ENCODE measurements around the gene SUMF2.
"Not testable (repeated sequence)": the region's sequence is repeated elsewhere in the genome, so short reads cannot be mapped to it uniquely, and the experiment has no call there.

The SUMF2 gene

DNA sequence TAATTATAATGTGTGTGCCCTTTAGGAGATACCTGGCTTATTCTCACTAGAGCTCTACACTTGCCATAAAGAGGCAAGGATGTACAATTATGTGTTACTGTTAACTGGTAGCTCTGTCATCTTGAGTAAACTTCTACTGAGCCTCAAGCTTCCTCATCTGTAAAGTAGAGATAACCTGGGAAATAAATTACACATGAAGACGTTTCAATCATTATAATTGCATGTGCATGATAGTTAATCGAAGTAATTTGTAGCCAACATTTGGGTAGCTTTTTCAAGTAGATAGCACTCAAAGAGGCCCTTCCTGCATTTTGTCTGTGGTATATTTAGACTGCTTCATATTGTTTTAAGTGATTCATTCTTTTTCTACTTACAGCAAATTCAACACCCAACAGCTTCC lies 10.1 kb upstream of the SUMF2 start:
- no peak for FAIRE-seq
- DNase-seq (ENCODE audit: insufficient read length, low spot score), result no peak

DNA sequence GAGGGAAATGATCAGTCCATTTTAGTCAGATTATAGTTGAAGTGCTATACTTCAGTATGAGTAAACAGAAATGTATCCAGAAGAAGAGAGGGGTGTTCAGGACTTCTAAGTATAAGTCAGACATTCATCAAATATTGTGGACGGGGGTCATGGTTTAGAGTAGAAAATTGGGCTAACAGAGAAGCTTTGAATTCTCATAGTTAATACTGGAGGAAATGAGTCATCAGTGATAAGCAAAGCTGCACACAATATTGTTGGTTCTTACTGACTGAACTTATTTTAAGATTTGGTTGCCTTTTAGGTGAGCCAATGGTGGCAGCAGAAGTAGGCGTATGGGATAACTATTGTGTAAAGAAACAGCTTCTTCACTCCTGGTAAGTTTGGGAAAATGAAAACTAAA lies 1.7 kb upstream of the SUMF2 start:
- no peak for DNase-seq (ENCODE audit: insufficient read length, low spot score)
- no peak for FAIRE-seq

DNA sequence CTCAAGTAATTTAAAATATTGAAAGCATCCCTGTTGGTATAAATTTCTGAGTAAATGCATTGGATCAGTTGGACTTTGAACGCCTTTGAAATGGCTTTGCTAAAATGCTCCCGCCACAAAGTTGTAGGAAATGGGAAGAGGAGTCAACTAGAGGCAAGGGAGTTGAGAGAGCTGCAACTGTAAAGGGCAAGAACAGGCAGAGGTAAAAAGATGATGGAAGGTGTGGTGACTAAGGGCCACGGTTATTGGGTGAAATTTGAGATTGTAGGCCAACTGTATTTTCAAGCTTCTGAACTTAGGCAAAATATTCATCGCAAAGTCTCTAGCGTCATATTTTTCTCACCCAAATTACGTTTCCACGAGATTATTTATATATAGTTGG lies 595 bp upstream of the SUMF2 start:
- no peak for DNase-seq (ENCODE audit: insufficient read length, low spot score)
- no peak for FAIRE-seq

DNA sequence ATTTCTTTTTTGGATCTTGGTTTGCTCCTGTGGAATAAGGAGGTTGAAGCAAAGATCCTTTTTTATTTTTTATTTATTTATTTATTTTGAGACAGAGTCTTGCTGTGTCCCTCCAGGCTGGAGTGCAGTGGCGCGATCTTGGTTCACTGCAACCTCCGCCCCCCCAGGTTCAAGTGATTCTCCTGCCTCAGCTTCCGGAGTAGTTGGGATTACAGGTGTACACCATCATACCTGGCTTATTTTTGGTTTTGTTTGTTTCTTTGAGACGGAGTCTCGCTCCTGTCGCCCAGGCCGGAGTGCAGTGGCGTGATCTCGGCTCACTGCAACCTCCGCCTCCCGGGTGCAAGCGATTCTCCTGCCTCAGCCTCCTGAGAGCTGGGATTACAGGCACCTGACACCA lies 2.3 kb downstream of the SUMF2 start:
- not testable (repeated sequence) for DNase-seq (ENCODE audit: insufficient read length, low spot score); FAIRE-seq

DNA sequence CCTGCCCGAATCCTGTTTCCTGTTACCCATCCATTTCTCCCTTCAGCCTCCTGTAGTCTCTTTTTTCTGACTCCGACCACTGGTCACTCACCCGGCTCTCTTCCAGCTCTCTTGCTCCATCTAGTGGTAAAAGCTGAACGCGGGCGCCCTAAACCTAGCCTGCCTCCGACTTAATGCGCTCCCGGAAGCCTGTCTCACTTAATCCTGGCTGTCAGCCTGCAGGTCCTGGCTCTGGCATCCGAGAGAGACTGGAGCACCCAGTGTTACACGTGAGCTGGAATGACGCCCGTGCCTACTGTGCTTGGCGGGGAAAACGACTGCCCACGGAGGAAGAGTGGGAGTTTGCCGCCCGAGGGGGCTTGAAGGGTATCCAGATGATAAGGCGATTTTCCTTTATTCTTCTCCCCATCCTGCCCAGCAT lies 10.3 kb downstream of the SUMF2 start:
- DNase-seq (ENCODE audit: insufficient read length, low spot score) (peak; percentile 73), FAIRE-seq (no peak)

DNA sequence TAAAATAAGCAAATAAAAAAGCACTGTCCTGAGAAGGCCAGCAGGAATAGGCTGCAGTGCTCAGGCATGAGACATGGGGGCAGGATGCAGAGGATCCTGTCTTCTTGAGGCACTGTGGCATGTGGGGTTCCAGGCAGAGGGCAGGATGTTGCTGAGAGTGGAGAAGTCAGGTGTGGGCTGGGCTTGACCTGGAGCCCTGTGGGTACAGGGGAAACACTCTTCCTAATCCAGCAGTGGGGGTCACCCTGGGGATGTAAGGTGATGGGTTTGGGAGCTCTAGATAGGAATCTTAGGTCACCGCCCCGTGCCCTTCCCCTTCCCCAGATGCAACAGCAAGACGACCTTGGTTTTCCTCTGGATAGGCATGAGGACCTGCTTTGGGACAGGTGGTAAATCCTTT lies 13.6 kb downstream of the SUMF2 start:
- FAIRE-seq, result no peak

DNA sequence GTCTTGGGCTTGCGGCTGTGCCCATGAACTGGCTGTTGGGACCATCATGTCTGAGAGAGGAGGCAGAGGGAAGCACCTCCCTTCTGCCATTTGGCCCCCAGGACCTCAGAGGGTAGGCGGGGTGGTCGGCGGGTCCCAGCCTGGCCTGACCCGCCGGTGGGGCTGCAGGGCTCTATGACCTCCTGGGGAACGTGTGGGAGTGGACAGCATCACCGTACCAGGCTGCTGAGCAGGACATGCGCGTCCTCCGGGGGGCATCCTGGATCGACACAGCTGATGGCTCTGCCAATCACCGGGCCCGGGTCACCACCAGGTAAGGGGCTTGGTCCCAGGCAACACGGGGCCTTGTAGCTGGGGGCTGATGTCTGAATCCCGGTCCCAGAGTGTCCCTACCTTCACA lies 14.1 kb downstream of the SUMF2 start:
- DNase-seq (ENCODE audit: insufficient read length, low spot score) (no peak), FAIRE-seq (no peak)

More for the DNA sequence above, 13.6 kb downstream of the SUMF2 start:
- no peak for DNase-seq (ENCODE audit: insufficient read length, low spot score)

DNA sequence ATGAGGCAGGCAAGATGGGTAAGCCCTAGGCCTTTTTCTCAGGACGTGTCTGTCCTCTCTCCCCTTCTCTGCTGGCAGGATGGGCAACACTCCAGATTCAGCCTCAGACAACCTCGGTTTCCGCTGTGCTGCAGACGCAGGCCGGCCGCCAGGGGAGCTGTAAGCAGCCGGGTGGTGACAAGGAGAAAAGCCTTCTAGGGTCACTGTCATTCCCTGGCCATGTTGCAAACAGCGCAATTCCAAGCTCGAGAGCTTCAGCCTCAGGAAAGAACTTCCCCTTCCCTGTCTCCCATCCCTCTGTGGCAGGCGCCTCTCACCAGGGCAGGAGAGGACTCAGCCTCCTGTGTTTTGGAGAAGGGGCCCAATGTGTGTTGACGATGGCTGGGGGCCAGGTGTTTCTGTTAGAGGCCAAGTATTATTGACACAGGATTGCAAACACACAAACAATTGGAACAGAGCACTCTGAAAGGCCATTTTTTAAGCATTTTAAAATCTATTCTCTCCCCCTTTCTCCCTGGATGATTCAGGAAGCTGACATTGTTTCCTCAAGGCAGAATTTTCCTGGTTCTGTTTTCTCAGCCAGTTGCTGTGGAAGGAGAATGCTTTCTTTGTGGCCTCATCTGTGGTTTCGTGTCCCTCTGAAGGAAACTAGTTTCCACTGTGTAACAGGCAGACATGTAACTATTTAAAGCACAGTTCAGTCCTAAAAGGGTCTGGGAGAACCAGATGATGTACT lies 15.5 kb downstream of the SUMF2 start:
- DNase-seq (ENCODE audit: insufficient read length, low spot score) (no peak), FAIRE-seq (no peak)

DNA sequence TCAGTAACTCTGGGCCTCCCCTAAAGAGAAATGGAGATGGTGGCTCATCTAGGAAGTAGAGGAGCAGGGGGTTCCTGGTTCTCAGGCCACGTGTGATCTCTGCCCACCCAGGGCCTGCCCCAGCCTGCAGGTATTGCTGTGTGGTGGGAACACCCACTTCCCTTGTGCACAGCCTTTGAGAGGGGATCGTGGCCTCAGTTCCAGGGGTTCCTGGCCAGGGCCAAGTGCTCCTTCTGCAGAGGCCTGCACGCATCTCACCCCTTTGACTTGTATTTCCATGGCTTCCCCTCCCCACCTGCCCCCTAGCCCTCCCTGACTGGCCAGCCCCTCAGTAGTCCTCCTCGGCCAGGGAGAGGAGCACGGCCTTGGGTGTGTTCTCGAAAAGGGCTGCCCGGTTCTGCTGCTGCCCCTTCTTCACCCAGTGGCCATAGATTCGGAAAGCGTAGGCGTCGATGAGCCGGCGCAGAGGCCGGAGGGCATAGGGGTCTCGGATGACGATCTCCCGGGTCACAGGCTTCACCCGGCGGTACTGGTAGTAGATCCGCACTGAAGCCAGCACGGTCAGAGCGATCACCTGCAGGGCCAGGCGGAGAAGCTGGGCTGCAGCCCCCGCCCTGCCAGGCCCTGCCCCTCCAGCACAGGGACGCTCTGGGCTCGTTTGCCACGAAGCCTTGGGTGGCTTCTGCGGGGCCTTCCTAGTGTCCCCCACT lies 16.8 kb downstream of the SUMF2 start:
- FAIRE-seq; DNase-seq (ENCODE audit: insufficient read length, low spot score): not testable (repeated sequence)

DNA sequence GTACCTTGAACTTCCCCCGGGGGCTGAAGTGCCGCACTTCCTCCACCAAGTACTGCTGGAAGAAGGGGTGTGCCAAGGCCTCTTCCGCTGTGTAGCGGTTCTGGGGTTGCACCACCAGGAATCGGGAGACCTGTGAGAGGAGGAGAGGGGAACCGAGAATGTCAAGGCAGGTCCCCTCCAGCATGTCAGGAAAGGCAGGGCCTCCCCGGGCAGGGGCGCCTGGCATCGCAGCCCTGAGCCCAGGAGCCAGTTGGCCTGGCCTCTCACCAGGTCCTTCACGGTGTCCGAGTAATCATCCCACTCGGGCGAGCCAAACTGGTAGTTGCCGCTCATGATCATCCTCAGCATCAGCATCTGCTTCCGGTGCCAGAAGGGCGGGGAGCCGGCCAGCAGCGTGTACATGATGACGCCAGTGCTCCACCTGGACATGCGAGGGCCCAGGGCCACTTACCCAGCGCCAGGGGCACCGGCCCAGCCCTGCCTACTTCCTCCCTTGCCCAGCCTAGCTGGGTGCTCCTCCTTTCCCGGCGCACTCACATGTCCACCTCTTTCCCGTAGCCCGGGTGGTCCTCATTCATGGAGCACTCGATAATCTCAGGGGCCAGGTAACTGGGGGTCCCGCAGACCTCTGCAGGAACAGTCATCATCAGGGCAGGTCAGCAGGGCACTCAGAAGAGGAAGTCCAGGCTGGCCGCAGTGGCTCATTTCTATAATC lies 17.7 kb downstream of the SUMF2 start:
- FAIRE-seq (no peak), DNase-seq (ENCODE audit: insufficient read length, low spot score) (no peak)

DNA sequence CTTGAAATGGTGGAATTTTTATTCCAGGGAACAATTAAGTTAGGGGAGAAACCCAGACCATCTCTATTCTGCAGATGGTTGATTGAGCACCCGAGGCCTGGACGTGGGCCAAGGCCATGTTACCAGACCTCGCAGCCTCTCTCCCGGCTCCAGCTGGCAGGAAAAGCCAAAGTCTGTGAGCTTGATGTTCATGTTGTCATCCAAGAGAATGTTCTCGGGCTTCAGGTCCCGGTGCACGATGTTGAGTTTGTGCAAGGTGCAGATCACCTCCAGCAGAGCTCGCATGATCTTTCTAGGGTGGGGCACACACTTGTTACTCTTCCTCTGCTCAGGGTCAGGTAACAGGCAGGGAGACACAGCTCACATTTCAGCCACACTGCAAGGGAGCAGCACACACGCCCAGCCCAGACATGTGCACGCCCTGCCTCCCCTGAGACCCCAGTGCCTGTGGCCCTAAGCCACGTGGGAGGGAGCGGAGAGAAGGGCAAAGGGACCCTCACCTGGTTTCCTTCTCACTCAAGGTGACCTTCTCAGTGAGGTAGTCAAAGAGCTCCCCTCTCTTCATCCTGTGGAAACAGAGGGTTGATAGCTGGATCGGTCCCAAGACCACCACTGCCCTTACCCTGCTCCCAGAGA lies 19.2 kb downstream of the SUMF2 start:
- FAIRE-seq (no peak), DNase-seq (ENCODE audit: insufficient read length, low spot score) (no peak)

DNA sequence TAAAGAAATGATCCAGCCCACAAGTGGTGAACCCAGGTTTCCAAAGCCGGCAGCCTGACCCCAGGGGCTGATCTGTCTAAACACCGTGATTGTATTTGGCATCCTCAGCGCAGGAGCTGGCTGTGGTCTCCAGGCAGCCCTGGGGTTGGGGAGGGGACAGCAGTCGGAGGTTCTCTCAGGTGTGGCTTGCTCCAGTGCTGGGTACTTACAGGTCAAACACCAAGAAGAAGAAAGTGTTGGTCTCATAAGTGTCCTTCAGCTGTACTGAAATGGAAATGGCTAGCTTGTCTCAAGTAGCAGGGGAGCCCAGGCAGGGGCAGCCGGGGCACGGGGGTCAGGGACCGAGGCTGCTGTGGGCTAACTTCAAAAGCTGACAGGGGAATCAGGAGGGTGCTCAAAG lies 22.7 kb downstream of the SUMF2 start:
- FAIRE-seq, result no peak
- DNase-seq (ENCODE audit: insufficient read length, low spot score), result no peak

DNA sequence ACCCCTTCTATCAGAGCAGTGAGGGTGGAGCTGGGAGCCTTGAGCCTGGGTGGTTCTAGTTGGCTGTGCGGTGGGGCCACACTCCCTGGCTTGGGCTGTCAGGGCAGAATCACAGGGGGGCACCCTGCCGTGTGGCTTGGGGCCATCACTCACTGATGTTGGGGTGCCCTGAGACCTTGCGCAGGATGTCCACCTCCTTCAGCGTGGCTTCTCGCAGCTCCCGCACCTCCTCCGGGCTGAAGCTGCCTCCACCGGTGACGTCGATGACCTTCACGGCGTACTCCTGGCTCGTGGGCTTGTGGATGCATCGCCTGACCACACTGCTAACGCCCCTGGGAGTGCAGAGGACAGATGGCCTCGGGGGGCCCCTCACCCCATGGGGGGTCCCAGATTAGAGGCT lies 23.4 kb downstream of the SUMF2 start:
- FAIRE-seq (no peak), DNase-seq (ENCODE audit: insufficient read length, low spot score) (no peak)

DNA sequence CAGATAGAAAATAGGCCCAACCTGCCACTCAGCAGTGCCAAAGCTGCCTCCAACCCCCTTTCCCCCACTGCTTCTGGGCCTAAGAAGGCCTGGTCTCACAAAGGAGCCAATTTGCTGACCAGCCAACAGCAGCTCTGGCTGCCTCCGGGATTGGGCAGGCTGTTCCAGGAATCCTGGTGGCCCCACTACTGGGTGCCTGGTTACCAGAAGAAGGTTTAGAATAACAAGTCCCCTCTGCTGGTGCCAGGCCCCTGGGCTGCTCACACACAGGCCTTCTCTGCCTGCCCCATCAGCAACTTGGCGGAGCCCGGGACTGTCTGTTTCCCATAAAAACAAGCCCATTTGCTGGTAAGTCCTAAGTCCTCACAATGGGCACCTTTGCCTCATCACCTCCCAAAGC lies 27.5 kb downstream of the SUMF2 start:
- no peak for FAIRE-seq
- no peak for DNase-seq (ENCODE audit: insufficient read length, low spot score)

DNA sequence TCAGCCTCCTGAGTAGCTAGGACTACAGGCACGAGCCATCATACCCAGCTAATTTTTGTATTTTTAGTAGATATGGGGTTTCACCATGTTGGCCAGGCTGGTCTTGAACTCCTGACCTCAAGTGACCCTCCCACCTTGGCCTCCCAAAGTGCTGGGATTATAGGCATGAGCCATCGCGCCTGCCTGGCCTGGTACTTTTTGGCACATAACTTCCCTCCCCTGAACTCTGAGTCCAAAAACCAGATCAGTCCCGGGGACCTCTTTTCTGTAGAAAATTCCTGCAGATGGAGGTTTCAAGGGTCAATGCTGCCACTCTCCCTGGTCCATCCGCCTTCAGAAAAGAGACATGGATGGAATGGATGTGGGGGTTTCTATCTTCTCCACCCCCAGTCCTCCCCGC lies 28.3 kb downstream of the SUMF2 start:
- DNase-seq (ENCODE audit: insufficient read length, low spot score); FAIRE-seq: not testable (repeated sequence)

DNA sequence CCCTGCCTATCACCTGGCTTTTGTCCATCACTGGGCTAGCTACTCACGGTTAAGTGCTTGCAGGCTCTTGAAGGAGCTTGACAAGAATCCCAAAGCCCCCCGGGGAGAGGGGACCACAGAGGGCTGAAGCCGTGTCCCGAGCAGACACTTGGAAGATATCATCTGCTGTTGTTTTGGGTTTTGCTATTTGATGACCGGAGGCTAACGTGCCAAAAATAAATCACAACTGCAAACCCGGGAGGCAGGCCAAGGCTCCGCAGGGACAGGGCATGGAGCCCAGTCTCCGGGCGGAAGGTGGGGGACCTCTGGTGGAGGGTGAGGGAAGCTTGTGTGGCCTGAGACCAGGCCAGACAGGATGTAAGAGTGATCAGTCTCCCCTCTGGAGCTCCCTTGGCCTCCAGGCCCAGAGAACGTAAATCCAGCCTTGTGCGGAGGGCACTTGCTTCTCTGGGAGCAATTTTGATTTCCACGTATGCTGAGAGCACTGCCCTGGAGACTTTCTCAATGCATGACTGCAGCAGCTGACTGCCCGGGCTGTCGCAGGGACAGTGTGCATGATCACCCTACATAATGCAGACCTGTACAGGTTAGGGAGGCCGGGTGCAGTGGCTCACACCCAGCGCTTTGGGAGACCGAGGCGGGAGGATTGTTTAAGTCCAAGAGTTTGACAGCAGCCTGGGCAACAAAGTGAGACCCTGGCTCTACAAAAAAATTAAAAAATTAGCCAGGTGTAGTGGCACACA lies 28.9 kb downstream of the SUMF2 start, which contains the start of gene PHKG1:
Gene PHKG1 (minus strand): TSS at position 164 of the 743 bp plus-strand sequence. CDS start 4,011 bp downstream, outside the sequence.
- DNase-seq (ENCODE audit: insufficient read length, low spot score) (peak; percentile 29), FAIRE-seq (no peak)

DNA sequence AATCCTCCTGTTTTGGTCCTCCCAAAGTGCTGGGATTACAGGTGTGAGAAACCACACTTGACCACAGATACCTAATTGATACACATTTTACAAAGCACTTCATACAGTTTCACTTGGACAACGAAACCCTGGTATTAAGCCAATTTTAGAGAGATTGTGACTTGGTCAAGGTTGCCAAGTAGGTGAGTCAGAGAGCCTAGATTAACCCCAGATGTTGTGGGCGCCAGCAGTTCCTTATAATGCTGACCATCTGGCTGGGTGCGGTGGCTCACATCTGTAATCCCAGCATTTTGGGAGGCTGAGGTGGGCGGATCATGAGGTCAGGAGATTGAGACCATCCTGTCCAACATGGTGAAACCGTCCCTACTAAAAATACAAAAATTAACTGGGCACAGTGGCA lies 33.6 kb downstream of the SUMF2 start:
- DNase-seq (ENCODE audit: insufficient read length, low spot score), result no peak
- FAIRE-seq, result no peak

DNA sequence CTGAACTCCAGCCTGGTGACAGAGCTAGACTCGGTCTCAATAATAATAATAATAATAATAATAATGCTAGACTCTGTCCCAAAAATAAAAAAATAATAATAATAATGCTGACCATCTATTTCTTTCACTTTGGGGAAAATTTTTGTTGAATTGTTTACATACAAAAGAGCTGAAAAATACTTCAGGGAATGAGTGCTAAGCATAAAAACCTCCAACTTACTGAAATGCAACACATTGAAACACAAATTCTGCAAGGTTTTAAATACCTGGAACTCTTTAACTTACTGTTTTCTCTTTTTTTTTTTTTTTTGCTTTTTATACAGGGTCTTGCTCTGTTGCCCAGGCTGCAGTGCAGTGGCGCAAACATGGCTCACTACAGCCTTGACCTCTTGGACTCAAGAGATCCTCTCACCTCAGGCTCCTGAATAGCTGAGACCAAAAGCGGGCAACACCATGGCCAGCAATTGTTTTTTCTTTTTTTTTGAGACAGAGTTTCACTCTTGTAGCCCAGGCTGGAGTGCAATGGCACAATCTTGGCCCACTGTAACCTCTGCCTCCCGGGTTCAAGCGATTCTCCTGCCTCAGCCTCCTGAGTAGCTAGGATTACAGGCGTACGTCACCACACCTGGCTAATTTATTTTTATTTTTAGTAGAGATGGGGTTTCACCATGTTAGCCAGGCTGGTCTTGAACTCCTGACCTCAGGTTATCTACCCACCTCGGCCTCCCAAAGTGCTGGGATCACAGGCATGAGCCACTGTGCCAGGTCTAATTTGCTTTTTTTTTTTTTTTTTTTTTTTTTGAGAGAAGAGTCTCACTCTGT lies 34.3 kb downstream of the SUMF2 start:
- not testable (repeated sequence) for FAIRE-seq

DNA sequence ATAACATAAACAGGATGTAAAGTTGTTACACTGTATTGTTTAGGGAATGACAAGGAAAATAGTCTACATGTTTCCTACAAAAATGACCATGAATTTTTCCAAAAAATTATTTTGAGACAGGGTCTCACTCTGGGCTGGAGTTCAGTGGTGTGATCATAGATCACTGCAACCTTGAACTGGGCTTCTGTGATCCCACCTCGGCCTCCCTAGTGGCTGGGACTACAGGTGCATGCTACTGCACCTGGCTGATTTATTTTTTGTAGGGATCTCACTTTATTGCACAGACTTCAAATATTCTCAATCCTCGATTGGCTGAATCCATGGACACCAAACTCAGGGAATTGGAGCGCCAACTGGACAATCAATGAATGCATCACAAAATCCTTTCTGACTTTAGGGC lies 35.6 kb downstream of the SUMF2 start:
- FAIRE-seq (no peak), DNase-seq (ENCODE audit: insufficient read length, low spot score) (no peak)

More for the DNA sequence above, 34.3 kb downstream of the SUMF2 start:
- not testable (repeated sequence) for DNase-seq (ENCODE audit: insufficient read length, low spot score)

All from HTR-8/SVneo (cell line).